Measurements from ENCODE around the gene TTLL12. TPM values are rescaled to one million over a fixed set of nuclear protein-coding genes. Genes with fewer than 3 reads are reported as not detected.

Gene TTLL12
- total RNA-seq, 1 experiment from 2014 or later: 58.9 TPM

GRCh38 chr22:43200031-43200430 lies 13.1 kb upstream of the TTLL12 start:
- no peak for DNase-seq (ENCODE audit: low read depth)

GRCh38 chr22:43199541-43199940 lies 12.6 kb upstream of the TTLL12 start:
- no peak for DNase-seq (ENCODE audit: low read depth)

DNA sequence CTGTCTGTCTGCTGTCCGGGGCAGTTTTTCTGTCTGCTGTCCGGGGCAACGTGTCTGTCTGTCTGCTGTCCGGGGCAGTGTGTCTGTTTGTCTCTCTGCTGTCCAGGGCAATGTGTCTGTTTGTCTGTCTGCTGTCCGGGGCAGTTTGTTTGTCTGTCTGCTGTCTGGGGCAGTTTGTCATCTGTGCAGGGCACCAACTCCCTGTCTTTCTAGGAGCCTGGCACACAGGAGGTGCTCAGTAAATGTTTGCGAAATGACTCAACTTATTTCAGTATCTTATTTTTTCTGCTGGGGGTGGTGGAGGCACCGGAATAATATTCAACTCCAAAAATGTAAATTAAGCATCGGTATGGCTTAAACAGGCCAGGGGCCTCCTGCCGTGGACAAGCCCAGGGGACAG lies 12.0 kb upstream of the TTLL12 start:
- DNase-seq (ENCODE audit: low read depth): no peak

- no peak for DNase-seq (ENCODE audit: low read depth)
These were observed 11.2 kb upstream of the TTLL12 start for GRCh38 chr22:43198126-43198525.

GRCh38 chr22:43197271-43197941 lies 10.5 kb upstream of the TTLL12 start:
- DNase-seq (ENCODE audit: low read depth): peak; percentile 38

- DNase-seq (ENCODE audit: low read depth): no peak
These were observed 4.9 kb upstream of the TTLL12 start for GRCh38 chr22:43191831-43192230.

DNA sequence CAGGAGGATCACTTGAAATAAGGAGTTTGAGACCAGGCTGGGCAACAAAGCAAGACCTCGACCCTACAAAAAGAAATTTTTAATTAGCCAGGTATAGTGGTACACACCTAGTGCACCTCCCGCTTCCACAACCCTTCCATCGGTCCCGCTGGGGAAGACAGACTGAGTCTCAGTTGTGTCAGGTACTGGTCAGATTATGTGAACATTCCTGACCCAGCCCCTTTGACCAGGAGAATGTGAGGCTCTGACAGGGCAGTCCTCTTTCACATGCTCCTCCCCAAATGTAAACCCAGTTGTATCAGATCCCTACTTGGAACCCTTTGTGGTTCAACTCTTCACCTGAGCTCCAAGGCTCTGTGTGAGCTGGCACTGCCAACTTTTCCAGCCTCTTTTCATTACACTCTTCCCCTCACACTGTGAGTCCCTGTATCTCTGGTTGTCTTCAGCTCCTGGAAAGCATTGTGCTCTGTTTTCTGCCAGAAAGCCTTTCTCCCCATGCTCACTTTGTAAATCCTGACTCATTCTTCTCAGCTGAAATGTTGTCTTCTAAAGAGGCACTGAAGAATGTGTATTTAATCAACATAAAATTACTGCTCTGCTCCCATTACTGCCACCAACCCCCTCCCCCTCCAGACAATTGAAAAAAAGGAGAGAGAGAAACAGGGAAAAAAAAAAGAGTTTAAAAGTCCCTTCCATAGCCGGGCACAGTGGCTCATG lies 2.1 kb upstream of the TTLL12 start:
- DNase-seq (ENCODE audit: low read depth): no peak

DNA sequence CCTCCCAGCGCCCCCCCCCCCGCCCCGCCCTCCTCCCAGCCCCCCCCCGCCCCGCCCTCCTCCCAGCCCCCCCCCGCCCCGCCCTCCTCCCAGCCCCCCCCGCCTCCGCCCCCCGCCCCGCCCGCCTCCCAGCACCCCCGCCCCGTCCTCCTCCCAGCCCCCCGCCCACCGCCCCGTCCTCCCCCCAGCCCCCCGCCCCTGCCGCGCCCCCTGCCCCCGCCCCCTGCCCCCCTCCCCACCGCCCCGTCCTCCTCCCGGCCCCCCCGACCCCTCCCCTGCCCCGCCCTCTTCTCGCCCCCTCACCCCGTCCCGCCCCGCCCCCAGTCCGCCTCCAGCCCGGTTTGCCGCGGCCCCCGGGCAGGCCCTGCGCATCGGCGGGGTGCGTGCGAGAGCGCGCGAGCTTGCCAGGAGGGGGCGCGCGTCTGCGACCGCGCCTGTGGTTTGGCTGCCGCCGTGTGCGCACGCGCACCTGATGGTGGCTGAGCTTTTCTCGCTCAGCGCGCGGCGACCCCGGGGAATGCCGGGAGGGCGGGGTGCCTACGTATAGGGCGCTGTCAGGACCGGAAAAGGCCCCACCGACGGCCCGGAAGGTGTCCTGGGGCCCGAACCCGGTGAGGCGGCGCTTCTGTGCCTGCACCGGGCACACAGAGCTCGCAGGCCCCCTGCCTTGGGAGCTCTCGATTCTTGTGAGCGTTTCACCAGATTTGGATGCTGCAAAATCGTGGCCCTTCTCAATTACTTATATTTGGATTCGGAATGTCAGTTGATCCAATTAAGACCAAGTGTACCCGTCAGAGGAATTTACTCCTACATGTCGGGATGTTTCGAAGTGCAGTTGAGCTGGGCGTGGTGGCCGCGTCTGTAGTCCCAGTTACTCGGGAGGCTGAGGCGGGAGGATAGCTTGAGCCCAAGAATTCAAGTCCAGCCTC lies 501 bp upstream of the TTLL12 start:
- peak; percentile 88 for DNase-seq (ENCODE audit: low read depth)

DNA sequence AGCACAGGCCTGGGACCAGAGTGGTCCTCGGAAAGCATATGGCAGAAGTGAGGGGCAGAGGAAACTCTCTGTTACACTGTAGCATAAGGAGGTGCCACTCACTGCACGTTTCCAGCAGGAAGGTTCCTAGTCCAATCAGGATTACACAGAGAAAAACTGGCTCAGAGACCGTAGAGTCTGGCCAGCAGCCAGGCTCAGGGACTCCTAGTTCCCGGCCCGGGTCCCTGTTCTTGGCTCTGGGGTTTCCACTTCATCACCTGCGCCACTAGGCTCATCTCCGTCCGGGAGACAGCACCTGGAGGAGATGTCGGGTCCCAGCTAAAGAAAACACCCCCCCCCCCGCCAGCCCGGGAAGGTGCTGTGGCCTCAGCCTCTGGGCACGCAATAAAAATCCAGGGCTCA lies 1.1 kb downstream of the TTLL12 start:
- DNase-seq (ENCODE audit: low read depth): peak; percentile 21

DNA sequence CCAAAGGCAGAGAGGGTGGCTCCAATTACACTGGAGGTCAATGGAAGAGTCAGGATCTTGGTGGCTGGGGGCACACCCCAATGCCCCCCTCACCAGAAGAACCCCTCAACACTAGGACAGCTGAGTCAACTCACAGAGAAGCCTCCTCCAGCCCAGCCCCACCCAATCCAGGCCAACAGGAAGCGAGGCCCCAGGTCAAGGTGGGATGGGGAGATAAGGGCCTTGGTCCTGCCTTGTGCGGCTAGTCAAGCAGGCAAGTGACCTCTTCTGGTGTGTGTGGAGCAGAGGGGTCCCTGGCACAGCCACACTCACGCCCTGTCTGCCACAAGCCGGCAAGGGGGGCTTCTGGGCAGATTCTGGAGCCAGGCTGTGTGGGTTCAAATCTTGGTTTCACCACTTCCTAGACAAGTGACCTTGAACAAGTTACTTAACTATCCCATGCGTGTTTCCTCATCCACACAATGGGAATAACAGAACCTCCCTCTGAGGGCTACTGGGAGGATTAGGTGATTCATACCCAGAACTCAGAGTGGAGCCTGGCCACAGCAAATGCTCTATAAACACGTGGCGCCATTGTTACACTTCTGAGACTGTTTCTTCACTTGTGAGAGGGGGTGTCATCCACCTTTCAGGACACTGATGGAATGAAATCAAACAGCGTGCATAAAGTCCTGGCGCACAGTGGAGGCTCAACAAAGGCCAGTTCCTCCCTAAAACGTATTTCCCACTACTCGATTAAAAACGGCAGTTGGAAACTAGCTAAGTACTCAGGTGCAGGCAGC lies 3.2 kb downstream of the TTLL12 start:
- DNase-seq (ENCODE audit: low read depth): peak; percentile 41

DNA sequence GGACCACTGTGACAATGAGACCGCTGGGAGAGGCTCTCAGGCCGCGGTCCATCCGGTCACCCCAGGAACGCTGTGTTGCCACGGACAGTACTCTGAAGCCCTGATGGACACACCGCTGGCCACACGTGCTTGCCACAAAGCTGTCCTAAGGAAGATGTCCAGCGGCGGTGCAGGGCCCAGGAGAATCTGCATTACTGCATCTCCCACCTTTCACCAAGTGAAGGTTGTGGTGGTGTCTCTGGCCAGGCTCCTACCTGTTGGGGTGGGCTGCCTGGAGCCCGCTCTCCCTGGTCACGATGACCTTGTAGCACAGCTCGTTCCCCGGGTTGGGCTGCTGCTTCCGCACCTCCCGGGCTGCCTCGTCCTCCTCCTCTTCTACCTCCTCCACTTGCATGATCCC lies 4.2 kb downstream of the TTLL12 start:
- no peak for DNase-seq (ENCODE audit: low read depth)

GRCh38 chr22:43182118-43182517 lies 4.8 kb downstream of the TTLL12 start:
- no peak for DNase-seq (ENCODE audit: low read depth)

GRCh38 chr22:43181321-43182076 lies 5.4 kb downstream of the TTLL12 start:
- DNase-seq (ENCODE audit: low read depth): no peak

GRCh38 chr22:43180670-43181069 lies 6.3 kb downstream of the TTLL12 start:
- no peak for DNase-seq (ENCODE audit: low read depth)

DNA sequence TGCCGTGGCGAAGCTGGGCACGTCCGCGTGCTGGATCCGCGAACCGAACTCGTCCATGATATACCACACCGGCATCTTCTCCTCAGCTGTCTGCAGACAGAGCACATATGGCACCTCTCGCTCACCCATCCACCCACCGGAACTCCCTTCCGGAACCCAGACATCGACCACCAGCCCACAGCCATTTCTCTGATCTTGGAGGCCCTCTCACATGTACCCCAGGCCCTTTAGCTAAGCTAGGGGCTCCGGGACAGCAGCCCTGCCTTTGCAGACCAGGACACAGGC lies 7.1 kb downstream of the TTLL12 start:
- no peak for DNase-seq (ENCODE audit: low read depth)

DNA sequence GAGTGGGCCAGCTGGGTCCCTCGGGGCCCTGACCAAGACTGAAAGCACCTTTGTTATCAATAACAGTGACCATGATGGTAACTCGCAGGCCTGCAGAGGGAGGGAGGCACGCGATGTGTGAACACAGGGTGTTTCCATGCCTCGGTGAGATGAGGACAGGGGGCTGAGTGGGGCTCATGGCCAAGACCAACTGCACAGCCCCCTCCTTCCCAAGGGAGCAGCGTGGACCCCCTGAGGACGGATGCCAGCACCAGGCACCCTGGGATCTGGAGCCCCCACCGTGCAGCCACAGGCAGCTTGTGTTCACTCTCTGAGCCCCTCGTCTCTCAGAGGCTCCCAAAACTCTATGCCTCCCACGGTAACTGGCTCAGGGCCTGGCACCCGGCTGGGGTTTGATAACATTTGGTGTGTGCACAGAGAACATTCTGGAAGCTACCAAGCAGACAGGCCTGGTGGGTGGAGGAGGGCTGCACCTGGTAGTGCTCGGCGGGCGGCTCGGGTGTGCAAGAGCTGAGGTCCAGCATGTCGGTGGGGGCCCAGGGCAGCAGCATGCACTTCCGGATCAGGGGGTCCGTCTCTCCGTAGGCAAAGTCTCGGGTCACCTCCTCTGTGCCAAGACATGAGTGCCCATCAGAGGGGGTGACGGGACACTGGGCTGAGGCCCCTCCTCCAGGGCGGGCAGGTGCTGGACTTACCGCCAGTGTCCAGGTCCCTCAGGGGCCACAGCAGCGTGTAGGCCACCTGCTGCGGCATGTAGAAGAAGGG lies 7.6 kb downstream of the TTLL12 start:
- no peak for DNase-seq (ENCODE audit: low read depth)

DNA sequence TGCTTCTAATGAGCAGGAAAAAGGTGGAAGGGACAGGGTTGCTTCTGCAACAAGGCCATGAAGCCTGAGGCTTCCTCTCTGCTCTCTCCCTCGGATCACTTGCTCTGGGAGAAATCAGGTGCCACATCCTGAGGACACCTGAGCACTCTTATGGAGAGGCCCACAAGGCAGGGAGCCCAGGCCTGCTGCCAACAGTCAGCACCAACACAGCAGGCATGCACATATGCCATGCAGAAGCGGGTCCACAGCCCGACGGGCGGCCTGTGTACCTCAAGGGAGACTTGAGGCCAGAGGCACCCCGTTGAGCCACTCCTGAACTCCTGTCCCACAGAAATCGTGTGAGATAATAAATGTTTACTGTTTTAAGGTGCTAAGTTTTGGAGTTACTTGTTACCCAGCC lies 9.5 kb downstream of the TTLL12 start:
- no peak for DNase-seq (ENCODE audit: low read depth)

GRCh38 chr22:43176090-43176489 lies 10.8 kb downstream of the TTLL12 start:
- no peak for DNase-seq (ENCODE audit: low read depth)

GRCh38 chr22:43174941-43175531 lies 11.9 kb downstream of the TTLL12 start:
- DNase-seq (ENCODE audit: low read depth): no peak

Measured in LHCN-M2 (cell line).